ENCODE measurements around the gene NDOR1.

The NDOR1 gene

GRCh38 chr9:137189297-137190295, 15.9 kb upstream of the NDOR1 start:
- peak overlapping the region; percentile 94 for H3K4me3 ChIP-seq (replicated peaks; ENCODE audit: low read depth, low read length)
- no peak for TF ChIP-seq CTCF (IDR thresholded peaks at IDR 0.05; ENCODE audit: low read length, missing control alignments)
- no peak for DNase-seq (ENCODE audit: low read depth)

GRCh38 chr9:137190315-137190856, 15.1 kb upstream of the NDOR1 start:
- TF ChIP-seq CTCF (IDR thresholded peaks at IDR 0.05; ENCODE audit: low read length, missing control alignments) = no peak
- no peak overlapping the region for H3K4me3 ChIP-seq (replicated peaks; ENCODE audit: low read depth, low read length)
- DNase-seq (ENCODE audit: low read depth) = no peak

DNA sequence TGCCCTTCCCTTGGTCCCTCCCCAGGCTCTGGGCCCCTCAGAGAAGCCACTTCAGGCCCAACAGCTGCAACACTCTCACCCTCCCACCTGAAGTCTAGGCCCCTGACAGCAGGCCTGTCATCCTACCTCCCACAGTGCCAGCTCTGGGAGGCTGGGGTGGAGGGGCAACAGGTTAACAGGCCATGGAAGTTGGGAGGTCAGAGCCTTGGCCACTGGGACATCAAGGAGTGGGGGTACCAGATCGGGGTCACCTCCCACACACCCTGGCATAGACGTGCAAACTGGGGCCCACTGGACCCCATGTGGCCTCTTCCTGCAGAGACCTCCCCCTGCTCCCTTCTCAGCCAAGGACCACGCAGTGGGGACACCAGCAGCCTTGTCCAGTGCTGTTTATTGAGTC, 14.3 kb upstream of the NDOR1 start:
- no peak for TF ChIP-seq CTCF (IDR thresholded peaks at IDR 0.05; ENCODE audit: low read length, missing control alignments)
- H3K4me3 ChIP-seq (replicated peaks; ENCODE audit: low read depth, low read length) = no peak overlapping the region
- DNase-seq (ENCODE audit: low read depth) = no peak

DNA sequence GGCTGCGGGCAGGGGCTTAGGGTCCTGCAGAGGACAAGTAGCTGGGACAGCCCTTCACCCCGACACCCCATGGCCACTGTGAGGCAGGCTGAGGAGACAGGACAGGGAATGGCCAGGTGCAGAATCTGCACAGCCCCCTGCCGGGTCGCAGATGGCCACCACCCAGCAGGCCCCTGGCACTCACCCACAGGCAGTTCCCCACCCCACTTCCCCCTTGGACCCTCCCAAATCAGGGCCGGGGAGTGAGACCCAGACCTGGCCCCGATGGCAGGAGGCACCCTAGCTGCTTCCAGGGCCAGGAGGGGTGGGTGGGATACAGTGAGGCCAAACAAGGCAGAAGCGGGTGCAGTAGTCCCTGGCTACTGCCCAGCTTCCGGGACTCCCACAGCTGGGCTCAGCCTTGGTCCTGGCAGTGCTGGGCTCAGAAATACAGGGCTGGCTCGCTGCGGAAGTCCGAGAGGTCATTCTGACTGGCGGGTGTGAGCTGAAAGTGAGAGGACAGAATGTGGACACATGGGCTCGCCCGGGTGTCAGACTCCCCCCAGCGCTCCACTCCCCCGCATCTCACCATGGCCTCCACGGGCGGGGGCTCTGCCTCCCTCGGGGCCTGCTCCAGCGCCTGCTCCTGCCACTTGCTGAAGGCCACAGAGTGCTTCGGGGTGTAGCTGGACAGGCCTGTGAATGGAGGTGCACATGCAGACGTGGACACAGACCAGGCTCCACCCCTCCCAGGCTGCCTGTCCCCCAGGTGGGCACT, 13.6 kb upstream of the NDOR1 start:
- TF ChIP-seq CTCF (IDR thresholded peaks at IDR 0.05; ENCODE audit: low read length, missing control alignments) = no peak
- DNase-seq (ENCODE audit: low read depth) = no peak
- no peak overlapping the region for H3K4me3 ChIP-seq (replicated peaks; ENCODE audit: low read depth, low read length)

DNA sequence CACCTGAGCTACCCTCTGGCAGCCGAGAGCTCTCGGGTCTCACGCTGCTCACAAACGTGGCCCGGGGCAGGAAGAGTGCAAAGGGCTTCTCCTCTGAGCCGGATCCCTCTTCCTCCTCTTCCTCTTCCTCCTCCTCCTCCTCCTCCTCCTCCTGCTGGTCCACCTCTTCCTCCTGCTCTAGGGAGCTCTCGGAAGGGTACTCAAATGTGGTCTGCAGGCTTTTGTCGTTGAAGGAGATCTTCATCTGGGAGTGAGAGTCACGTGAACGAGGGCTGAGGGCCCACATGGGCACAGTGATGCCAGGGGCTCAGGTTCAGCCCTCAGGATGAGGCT, 13.1 kb upstream of the NDOR1 start:
- no peak for TF ChIP-seq CTCF (IDR thresholded peaks at IDR 0.05; ENCODE audit: low read length, missing control alignments)
- H3K4me3 ChIP-seq (replicated peaks; ENCODE audit: low read depth, low read length) = no peak overlapping the region
- DNase-seq (ENCODE audit: low read depth) = no peak

DNA sequence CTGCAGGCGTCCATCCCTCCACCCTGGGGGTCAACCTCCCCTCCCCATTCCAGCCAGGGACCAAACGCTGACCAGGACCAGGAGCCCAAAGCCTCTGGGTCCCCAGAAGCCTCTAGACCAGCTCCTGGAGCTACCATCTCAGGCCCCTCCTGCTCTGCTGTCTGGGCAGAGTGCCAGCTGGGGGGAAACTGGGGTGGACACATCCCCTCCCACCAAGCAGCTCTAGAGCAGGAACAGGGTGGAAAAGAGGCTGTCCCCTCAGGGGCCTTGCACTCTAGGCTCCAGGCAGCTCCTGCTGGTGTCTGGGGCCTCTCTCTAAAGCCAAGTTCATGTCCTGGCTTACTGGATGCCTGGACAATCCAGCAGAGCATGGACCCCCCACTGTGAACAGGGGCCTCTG, 12.6 kb upstream of the NDOR1 start:
- H3K4me3 ChIP-seq (replicated peaks; ENCODE audit: low read depth, low read length) = no peak overlapping the region
- no peak for DNase-seq (ENCODE audit: low read depth)
- no peak for TF ChIP-seq CTCF (IDR thresholded peaks at IDR 0.05; ENCODE audit: low read length, missing control alignments)

Data from fibroblast of pulmonary artery (primary cell).